HG02798 (cell line): Measurements from ENCODE around the gene GRHL1.
A peak's percentile ranks its signal among the peaks of the same experiment; 100 is the strongest.
"Not testable (repeated sequence)": the region's sequence is repeated elsewhere in the genome, so short reads cannot be mapped to it uniquely, and the experiment has no call there.

Source experiments
- ATAC-seq: cut with Tn5 transposase; IDR thresholded peaks from one replicate; pipeline ENCODE4 v1.9.1; 2021; ENCODE audit warnings: mild to moderate bottlenecking; ENCODE audit not compliant: unreplicated experiment, poor library complexity

Gene GRHL1, protein sequence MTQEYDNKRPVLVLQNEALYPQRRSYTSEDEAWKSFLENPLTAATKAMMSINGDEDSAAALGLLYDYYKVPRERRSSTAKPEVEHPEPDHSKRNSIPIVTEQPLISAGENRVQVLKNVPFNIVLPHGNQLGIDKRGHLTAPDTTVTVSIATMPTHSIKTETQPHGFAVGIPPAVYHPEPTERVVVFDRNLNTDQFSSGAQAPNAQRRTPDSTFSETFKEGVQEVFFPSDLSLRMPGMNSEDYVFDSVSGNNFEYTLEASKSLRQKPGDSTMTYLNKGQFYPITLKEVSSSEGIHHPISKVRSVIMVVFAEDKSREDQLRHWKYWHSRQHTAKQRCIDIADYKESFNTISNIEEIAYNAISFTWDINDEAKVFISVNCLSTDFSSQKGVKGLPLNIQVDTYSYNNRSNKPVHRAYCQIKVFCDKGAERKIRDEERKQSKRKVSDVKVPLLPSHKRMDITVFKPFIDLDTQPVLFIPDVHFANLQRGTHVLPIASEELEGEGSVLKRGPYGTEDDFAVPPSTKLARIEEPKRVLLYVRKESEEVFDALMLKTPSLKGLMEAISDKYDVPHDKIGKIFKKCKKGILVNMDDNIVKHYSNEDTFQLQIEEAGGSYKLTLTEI

GRCh38 chr2:9951522-9952285 lies at the start of gene GRHL1:
GRHL1 (plus strand) TSS chr2:9951693; CDS start chr2:9951834, 141 bp downstream.
- peak; percentile 98 for ATAC-seq

GRCh38 chr2:9905413-9905812 lies 46.1 kb upstream of the GRHL1 start:
- no peak for ATAC-seq

DNA sequence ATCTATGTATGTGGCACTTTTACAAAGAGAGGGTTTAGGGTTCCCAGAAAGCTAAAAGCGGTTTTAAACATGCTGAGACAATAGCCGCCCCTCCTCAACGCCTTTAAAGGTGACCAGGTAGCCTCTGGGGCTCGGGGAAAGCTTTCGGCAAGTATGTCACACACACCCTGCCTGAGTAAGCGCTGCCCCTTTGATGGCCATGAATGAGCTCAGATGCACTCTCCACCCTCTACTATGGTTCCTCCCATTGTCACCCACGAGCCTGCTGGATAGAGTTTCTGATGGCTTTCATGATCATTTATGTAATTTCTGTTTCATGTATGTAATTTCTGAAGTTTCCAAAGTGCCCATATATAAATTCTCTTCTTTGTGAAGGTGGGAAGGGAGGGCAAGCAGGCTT lies 44.1 kb upstream of the GRHL1 start:
- ATAC-seq: no peak

DNA sequence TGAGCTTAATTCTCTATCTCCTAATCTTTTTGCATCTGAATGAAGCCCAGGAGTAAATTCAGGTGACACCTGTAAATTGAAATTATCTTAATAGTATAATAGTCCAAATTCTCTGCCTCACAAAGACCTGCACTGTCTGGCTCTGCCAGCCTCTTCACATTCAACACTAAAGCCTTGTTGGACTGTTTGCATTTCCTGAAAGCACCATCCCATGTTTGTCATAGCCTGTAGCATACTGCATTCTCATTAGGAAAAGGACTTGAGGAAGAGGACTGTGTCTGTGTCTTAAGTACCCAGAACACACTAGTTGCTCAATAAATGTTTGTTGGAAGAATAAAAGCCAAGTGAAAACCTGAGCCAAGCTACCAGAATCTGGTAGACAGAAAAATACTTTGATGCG lies 42.9 kb upstream of the GRHL1 start:
- no peak for ATAC-seq

- ATAC-seq: no peak
These were observed 42.4 kb upstream of the GRHL1 start for GRCh38 chr2:9909106-9909505.

DNA sequence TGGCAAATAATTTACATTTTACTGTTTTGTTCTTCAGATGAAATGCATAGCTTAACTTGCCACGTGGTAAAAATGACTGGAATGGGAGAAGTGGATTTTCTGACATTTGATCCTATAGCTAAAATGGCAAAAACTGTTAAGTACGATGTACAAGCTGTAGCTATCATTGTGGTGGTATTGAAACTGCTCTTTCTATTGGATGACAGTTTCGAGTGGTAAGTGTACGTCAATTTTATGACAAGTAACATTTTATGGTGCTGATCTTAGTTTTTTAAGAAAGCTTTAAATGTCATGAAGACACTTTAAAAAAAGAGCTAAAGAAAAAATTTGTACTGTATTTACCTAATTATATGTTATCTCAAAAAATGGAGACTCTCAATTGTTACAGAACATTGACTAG lies 40.8 kb upstream of the GRHL1 start:
- ATAC-seq: no peak

GRCh38 chr2:9912468-9912867 lies 39.0 kb upstream of the GRHL1 start:
- no peak for ATAC-seq

- ATAC-seq: peak; percentile 99
These were observed 37.0 kb upstream of the GRHL1 start for GRCh38 chr2:9914384-9915065.

GRCh38 chr2:9918275-9918674 lies 33.2 kb upstream of the GRHL1 start:
- no peak for ATAC-seq

DNA sequence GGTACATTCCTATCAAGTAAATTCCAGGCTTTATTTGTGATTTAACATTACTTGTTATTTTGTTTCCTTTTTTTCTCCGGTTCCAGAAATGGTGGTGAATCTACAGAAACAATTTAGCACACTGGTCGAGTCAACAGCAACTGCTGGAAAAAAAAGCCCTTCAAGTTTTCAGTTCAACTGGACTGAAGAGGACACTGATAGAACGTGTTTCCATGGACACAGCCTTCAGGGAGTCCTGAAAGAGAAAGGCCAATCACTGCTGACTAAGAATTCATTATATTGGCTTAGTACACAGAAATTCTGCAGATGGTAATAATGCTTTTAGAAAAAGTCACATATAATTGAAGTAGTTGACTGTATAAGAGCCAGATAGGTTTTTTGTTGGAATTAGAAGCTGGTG lies 32.0 kb upstream of the GRHL1 start:
- no peak for ATAC-seq

DNA sequence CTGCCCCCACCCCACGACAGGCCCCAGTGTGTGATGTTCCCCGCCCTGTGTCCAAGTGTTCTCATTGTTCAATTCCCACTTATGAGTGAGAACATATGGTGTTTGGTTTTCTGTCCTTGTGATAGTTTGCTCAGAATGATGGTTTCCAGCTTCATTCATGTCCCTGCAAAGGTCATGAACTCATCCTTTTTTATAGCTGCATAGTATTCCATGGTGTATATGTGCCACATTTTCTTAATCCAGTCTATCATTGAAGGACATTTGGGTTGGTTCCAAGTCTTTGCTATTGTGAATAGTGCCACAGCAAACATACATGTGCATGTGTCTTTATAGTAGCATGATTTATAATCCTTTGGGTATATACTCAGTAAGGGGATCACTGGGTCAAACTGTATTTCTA lies 24.5 kb upstream of the GRHL1 start:
- ATAC-seq: not testable (repeated sequence)

GRCh38 chr2:9937258-9937657 lies 14.2 kb upstream of the GRHL1 start:
- no peak for ATAC-seq

DNA sequence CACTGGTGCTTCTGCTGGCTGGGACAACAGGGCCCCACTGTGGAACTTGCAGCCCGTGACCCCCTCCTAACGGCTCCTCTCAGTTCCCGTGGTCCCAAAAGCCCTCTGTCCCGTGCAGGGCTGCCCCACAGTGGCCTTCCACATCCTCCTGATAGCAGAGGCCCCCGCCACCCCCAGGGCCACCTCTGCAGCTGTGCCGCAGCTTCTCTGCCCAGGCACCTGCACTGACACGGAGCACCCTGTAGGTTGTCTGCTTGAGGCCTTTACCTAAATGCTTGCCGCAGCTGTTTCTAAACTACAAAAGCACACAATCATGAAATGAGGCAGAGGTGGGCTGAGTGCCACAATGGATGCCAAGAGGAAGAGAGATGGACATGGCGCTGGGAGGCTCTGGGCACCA lies 13.5 kb upstream of the GRHL1 start:
- ATAC-seq: no peak

DNA sequence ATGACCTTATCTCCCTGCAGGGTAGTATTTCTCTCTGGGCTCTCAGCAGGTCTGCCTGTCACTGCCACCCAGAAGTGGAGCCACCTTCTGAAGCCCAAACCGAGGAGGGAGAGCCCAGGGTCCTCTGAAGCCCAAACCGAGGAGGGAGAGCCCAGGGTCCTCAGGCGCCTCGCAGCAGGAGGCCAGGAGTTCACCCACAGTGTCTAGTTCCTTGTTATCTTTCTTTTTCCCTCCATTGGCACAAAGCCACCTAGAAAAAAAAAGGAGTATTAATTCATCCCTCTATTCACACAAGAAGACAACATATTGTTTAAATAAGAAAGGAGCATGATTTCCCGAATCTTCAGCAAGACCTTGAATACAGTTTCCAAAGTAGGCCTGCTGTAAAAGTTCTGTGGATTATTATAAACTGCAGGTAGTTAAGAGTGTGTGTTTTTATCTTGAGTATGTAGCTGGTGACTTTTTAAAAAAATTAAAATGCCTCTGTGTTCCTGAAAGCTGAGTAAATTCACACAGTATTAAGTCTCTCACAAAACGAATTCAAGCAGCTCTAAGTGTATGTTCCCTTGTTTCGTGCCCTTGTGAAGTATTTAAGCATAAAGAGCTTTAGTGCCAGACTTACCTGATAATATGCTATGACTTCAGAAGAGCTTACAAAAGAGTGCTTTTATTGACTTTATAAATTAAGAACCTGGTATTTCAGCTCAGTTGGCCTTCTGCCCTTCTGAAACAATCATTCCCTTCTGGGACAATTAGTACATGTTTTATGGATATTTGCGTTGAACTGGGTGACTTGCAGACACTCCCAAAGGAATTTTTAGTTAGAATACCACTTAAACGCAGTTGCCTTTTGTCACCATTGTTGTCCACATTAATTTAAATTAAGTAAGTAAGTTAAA lies 11.7 kb upstream of the GRHL1 start:
- no peak for ATAC-seq

- no peak for ATAC-seq
These were observed 10.1 kb upstream of the GRHL1 start for GRCh38 chr2:9941196-9941995.

DNA sequence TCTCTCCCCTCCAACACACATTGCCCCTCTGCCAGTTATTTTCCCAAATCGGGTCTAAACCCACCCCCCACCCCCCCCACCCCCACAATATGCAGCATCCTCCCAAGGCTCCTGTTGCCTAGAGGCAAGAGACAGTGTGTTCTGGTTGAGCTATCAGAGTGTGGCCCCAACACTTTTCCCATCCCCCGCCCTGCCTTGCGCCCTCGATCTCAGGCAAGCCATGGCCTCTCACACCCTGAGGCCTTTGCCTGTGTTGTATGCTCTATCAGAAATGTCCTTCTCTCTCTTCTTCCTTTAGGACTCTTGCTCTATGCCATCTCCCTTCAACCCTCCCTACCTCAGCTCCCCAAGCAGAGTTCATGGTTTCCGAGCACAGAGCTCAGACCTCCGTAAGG lies 9.5 kb upstream of the GRHL1 start:
- no peak for ATAC-seq

DNA sequence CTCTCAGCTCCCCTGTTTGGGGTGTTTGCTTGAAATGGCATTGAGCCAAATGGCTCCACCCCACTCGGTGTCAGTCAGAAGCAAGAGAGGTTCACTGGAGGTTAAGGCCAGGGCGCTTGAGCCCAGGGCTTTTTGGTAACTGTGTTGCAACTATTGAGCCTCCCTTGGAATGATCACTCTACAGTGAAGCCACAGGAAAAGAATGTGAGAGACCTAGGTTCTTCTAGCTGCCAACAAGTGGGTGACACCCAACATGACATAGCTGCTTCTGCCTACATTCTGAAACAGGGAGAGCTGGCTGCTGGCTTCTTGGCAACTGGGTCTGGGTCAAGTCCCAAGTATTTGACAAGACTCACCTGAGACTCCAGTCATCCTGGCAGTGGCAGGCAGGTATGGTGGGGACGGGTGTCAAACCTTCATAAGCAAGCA lies 7.1 kb upstream of the GRHL1 start:
- no peak for ATAC-seq

- ATAC-seq: no peak
These were observed 5.9 kb upstream of the GRHL1 start for GRCh38 chr2:9945596-9945995.

GRCh38 chr2:9946076-9946475 lies 5.4 kb upstream of the GRHL1 start:
- ATAC-seq: no peak
